A549 (cell line): Measurements from ENCODE around the gene SPATA46.

Experiments
- BHLHE40 ChIP-seq: IDR thresholded peaks from 2 replicates; pipeline ENCODE4 v1.6.1; 2012; ENCODE audit warnings: low read depth, low read length, inconsistent platforms
- CHD2 ChIP-seq: fragments of 150-350 bp; IDR thresholded peaks from 2 replicates; pipeline ENCODE4 v1.6.1; 2014; ENCODE audit warnings: low read length; ENCODE audit not compliant: partially characterized antibody
- CTCF ChIP-seq: fragments of >200 bp; sonication (Bioruptor Twin); formaldehyde crosslinking; IDR thresholded peaks from 3 replicates; pipeline ENCODE4 v1.5.1; 2016
- E2F6 ChIP-seq: IDR thresholded peaks from 2 replicates; pipeline ENCODE4 v1.6.1; 2012; ENCODE audit warnings: low read depth, borderline replicate concordance
- EP300 ChIP-seq, 2 experiments: fragments of >200 bp; sonication (Bioruptor Twin); formaldehyde crosslinking; IDR thresholded peaks; 2 replicates in 1 of 2; 3 replicates in 1 of 2; pipeline ENCODE4 v1.6.1; 2016 to 2017
- HDAC2 ChIP-seq: fragments of 200-600 bp; sonication (generic); IDR thresholded peaks from 2 replicates; pipeline ENCODE4 v1.6.1; 2016
- MAX ChIP-seq: IDR thresholded peaks from 2 replicates; pipeline ENCODE4 v1.6.1; 2012
- NR3C1 ChIP-seq: fragments of >200 bp; sonication (Bioruptor Twin); formaldehyde crosslinking; IDR thresholded peaks from 3 replicates; pipeline ENCODE4 v1.6.1; 2017
- POLR2A ChIP-seq: IDR thresholded peaks from 2 replicates; pipeline ENCODE4 v1.6.1; 2012; ENCODE audit warnings: mild to moderate bottlenecking, low read length
- POLR2AphosphoS2 ChIP-seq: conservative IDR thresholded peaks from 2 replicates; pipeline ENCODE4 v1.6.1; 2012; ENCODE audit warnings: low read length, improper control_type of control experiment, inconsistent platforms
- REST ChIP-seq: fragments of 200-600 bp; sonication (generic); IDR thresholded peaks from 2 replicates; pipeline ENCODE4 v1.6.1; 2016; ENCODE audit warnings: antibody characterized with exemption, mild to moderate bottlenecking, moderate library complexity
- RNF2 ChIP-seq: fragments of 200-600 bp; sonication (generic); IDR thresholded peaks from 2 replicates; pipeline ENCODE4 v1.6.1; 2016; ENCODE audit warnings: low read depth, mild to moderate bottlenecking, antibody characterized with exemption, moderate library complexity, borderline replicate concordance
- SMC3 ChIP-seq: fragments of >200 bp; sonication (Bioruptor Twin); formaldehyde crosslinking; IDR thresholded peaks from 3 replicates; pipeline ENCODE4 v1.6.1; 2018; ENCODE audit warnings: inconsistent platforms

GRCh38 chr1:162326559-162326958 is 50.1 kb downstream of the SPATA46 start:
- TF ChIP-seq CTCF = no peak
- no peak for TF ChIP-seq NR3C1
- no peak for TF ChIP-seq E2F6
- TF ChIP-seq BHLHE40 = no peak
- TF ChIP-seq SMC3 = no peak
- no peak for TF ChIP-seq RNF2
- no peak for TF ChIP-seq MAX
- no peak for TF ChIP-seq EP300 (IDR thresholded peaks at IDR 0.05)
- TF ChIP-seq POLR2A = no peak
- no peak for TF ChIP-seq POLR2AphosphoS2
- TF ChIP-seq HDAC2 = no peak
- no peak for TF ChIP-seq CHD2
- TF ChIP-seq REST = no peak
